HG02938 (cell line): ENCODE measurements around the gene ZBTB24.

Experiments
- ATAC-seq: cut with Tn5 transposase; IDR thresholded peaks from one replicate; pipeline ENCODE4 v1.9.1; 2021; ENCODE audit warnings: mild to moderate bottlenecking, moderate library complexity; ENCODE audit not compliant: unreplicated experiment

ZBTB24 gene

GRCh38 chr6:109434456-109434855, 48.6 kb downstream of the ZBTB24 start:
- no peak for ATAC-seq

- ATAC-seq = no peak
Measured at GRCh38 chr6:109429496-109429895, 53.5 kb downstream of the ZBTB24 start.

- no peak for ATAC-seq
Measured at GRCh38 chr6:109428889-109429477, 54.0 kb downstream of the ZBTB24 start.

- no peak for ATAC-seq
Measured at GRCh38 chr6:109424946-109425345, 58.1 kb downstream of the ZBTB24 start.

GRCh38 chr6:109421184-109421583, 61.8 kb downstream of the ZBTB24 start:
- ATAC-seq = no peak

- ATAC-seq = no peak
Measured at GRCh38 chr6:109420751-109421150, 62.3 kb downstream of the ZBTB24 start.

GRCh38 chr6:109417646-109418045, 65.4 kb downstream of the ZBTB24 start:
- ATAC-seq = no peak
